Left ventricle myocardium inferior (tissue), 1 donor: Measurements from ENCODE around the gene RNASE8. TPM values are rescaled to one million over a fixed set of nuclear protein-coding genes. Genes with fewer than 3 reads are reported as not detected.
A peak's percentile ranks its signal among the peaks of the same experiment; 100 is the strongest.

Experiments
- DNase-seq: peaks from one replicate; pipeline ENCODE4 v3.0.0-alpha.2; 2020
- H3K27ac ChIP-seq: fragments of 200-600 bp; replicated peaks from 2 replicates; pipeline ENCODE4 v1.8.0; 2021
- H3K27me3 ChIP-seq: fragments of 200-600 bp; 2 replicates; pipeline ENCODE4 v1.8.0; 2021; ENCODE audit warnings: low read depth
- H3K36me3 ChIP-seq: fragments of 200-600 bp; 2 replicates; pipeline ENCODE4 v1.8.0; 2021
- H3K4me1 ChIP-seq: fragments of 200-600 bp; 2 replicates; pipeline ENCODE4 v1.8.0; 2021
- H3K4me3 ChIP-seq: fragments of 200-600 bp; 2 replicates; pipeline ENCODE4 v1.8.0; 2021; ENCODE audit warnings: mild to moderate bottlenecking, moderate library complexity
- H3K9me3 ChIP-seq: fragments of 200-600 bp; replicated peaks from 2 replicates; pipeline ENCODE4 v1.8.0; 2021
- CTCF ChIP-seq: fragments of 200-600 bp; IDR thresholded peaks from 2 replicates; pipeline ENCODE4 v1.8.0; 2021; ENCODE audit warnings: antibody characterized with exemption, mild to moderate bottlenecking, borderline replicate concordance
- intact Hi-C: fragments of 100-400 bp; cut with micrococcal nuclease; formaldehyde crosslinking; loops from one replicate; pipeline ENCODE4 v1.11.0; 2022
- total RNA-seq: library from RNA; stranded (reverse); fragmentation: NEBNext Ultra II Directional; extraction: Animal tissue kit (Norgen Biotek cat#: 25700); gene quantifications from one replicate; pipeline ENCODE4 v1.2.1, GENCODE V29; 2021
- donor health status: DM: no; HTN: yes; CAD: no; lungs with severe emphysema.

The RNASE8 gene
- total RNA-seq, 1 donor from 2014 or later: not detected

DNA sequence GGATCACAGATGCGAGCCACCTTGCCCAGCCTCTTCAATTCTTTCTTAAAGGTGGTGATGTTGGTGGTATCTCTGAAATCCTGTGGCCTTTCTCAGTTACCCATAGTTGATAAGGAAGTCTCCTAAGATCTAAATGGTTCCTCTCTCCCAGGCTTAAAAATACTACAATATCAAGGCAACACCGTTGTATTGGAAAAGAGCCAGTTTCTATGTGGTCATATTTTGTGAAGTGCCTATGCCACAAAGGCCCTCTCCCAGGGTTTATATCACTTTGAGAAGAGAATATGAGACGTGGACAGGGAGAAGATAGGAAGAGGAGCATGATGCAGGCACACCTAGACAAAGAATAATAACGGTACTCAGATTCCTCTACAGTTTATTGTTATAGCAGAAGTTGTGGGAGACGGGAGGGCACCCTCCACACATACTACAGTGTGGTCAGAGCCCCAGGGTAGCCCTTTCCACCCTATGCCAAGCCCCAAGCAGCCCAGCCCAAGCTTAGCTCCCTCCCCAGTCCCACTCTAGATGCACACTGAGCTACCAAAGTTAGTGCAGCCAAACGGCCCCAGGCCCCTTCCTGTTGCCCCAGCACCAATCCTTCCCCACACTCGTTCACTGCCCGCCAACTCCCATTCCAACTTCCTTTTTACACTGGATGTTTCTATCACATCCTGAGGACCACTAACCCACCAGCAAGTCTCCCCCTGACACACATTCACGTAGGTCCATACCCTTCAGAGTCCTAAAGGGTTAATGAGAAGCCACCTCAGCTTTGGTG is 41.0 kb upstream of the RNASE8 start:
- Histone ChIP-seq H3K9me3 (no peaks in the 10 kb centered on the region), H3K27ac (peak overlapping the region; percentile 19), H3K4me1 (peaks cover 48% of the 10 kb centered on the region), H3K36me3 (peaks cover 56% of the 10 kb centered on the region), H3K27me3 (no peaks in the 10 kb centered on the region), H3K4me3 (no peak overlapping the region)
- no peak for DNase-seq
- intact Hi-C loops: no loop called here
- TF ChIP-seq CTCF: no peak

DNA sequence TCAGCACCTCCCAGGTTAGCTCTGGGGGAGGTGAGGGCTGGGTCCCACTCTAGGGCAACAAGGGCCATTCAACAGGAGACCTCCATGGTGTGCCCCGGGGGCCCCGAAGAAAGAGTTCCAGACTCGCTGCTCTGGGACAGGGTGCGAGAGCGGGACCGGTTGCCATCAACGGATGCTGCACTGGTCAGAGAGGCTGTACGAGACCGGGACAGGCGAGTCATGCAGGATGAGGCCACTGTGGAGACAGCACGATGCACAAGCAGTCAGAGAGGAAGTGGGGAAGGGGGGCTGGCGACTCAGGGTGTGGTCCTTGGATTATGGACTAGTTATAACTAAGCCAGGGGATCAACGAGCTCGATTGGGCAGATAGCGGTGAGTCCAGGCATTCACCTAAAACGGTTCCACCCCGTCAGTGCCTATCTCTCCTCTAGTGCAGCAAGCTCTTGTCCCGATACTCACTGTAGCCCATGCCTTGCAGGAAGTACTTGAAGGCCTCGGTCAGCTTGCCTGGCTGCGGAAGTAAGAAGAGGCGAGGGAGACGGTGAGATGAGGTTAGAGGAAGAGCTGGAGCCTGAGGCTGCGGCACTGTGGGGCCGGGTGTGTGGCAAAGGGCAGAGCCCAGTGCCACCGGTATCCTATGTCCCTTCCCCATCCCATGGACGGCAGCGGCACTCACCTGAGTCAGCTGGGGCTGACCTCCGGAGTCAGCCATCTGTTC is 39.9 kb upstream of the RNASE8 start:
- Histone ChIP-seq H3K4me1 (peaks cover 58% of the 10 kb centered on the region), H3K36me3 (peaks cover 62% of the 10 kb centered on the region), H3K27ac (peak overlapping the region; percentile 12), H3K27me3 (no peaks in the 10 kb centered on the region), H3K4me3 (no peak overlapping the region), H3K9me3 (no peaks in the 10 kb centered on the region)
- TF ChIP-seq CTCF: no peak
- no peak for DNase-seq
- intact Hi-C loops: no loop called here

GRCh38 chr14:21018286-21018685 is 39.3 kb upstream of the RNASE8 start:
- DNase-seq: no peak
- peak overlapping the region; percentile 12 for H3K27ac ChIP-seq
- no peak for TF ChIP-seq CTCF
- peaks cover 64% of the 10 kb centered on the region for H3K4me1 ChIP-seq
- intact Hi-C loops: no loop called here
- H3K27me3 ChIP-seq: no peaks in the 10 kb centered on the region
- no peaks in the 10 kb centered on the region for H3K9me3 ChIP-seq
- no peak overlapping the region for H3K4me3 ChIP-seq
- peaks cover 62% of the 10 kb centered on the region for H3K36me3 ChIP-seq

DNA sequence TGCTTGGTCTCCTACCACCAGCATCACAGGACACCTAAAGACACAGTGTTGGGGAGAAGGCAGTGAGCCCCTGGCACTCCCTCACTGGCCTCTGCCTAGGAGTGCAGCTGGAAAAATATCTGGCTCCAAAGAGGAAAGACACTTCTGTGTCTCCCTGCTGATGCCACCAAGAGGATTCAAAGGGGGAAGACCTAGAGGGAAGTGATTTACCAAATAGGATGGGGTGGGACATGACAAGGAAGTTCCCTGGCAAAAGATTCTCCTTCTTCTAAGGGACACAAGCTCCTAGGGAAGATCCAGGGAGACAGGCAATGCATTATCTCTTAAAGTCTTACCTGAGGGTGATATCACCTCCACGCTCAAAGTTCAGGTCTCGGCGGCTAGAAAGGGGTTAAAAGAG is 38.8 kb upstream of the RNASE8 start:
- intact Hi-C loops: no loop called here
- Histone ChIP-seq H3K27ac (no peak overlapping the region), H3K36me3 (peaks cover 62% of the 10 kb centered on the region), H3K27me3 (no peaks in the 10 kb centered on the region), H3K4me1 (peaks cover 69% of the 10 kb centered on the region), H3K9me3 (no peaks in the 10 kb centered on the region), H3K4me3 (no peak overlapping the region)
- DNase-seq: no peak
- TF ChIP-seq CTCF: no peak

GRCh38 chr14:21019366-21019765 is 38.3 kb upstream of the RNASE8 start:
- no peak for DNase-seq

More at GRCh38 chr14:21019366-21019765, 38.3 kb upstream of the RNASE8 start:
- peaks cover 74% of the 10 kb centered on the region for H3K4me1 ChIP-seq
- H3K36me3 ChIP-seq: peaks cover 62% of the 10 kb centered on the region
- no peak for TF ChIP-seq CTCF
- no peak overlapping the region for H3K4me3 ChIP-seq
- H3K27me3 ChIP-seq: no peaks in the 10 kb centered on the region
- H3K9me3 ChIP-seq: no peaks in the 10 kb centered on the region
- H3K27ac ChIP-seq: no peak overlapping the region
- intact Hi-C loops: no loop called here
